ENCODE results near the gene PLCG2.
A peak's percentile ranks its signal among the peaks of the same experiment; 100 is the strongest.
"Not testable (repeated sequence)": the region's sequence is repeated elsewhere in the genome, so short reads cannot be mapped to it uniquely, and the experiment has no call there.

PLCG2 gene

GRCh38 chr16:81792828-81793227 lies 13.7 kb downstream of the PLCG2 start:
- no peak for DNase-seq

GRCh38 chr16:81795193-81795592 lies 16.1 kb downstream of the PLCG2 start:
- no peak for DNase-seq

- no peak for DNase-seq
Measured at GRCh38 chr16:81796035-81796434, 16.9 kb downstream of the PLCG2 start.

- no peak for DNase-seq
Measured at GRCh38 chr16:81796583-81797346, 17.7 kb downstream of the PLCG2 start.

GRCh38 chr16:81797443-81797842 lies 18.4 kb downstream of the PLCG2 start:
- no peak for DNase-seq

GRCh38 chr16:81798311-81799137 lies 19.4 kb downstream of the PLCG2 start:
- DNase-seq: peak; percentile 48

- no peak for DNase-seq
Measured at GRCh38 chr16:81799138-81799504, 20.0 kb downstream of the PLCG2 start.

GRCh38 chr16:81801724-81802123 lies 22.6 kb downstream of the PLCG2 start:
- DNase-seq: not testable (repeated sequence)

- DNase-seq: no peak
Measured at GRCh38 chr16:81803332-81803731, 24.2 kb downstream of the PLCG2 start.

GRCh38 chr16:81804134-81804610 lies 25.1 kb downstream of the PLCG2 start:
- no peak for DNase-seq

GRCh38 chr16:81806696-81807095 lies 27.6 kb downstream of the PLCG2 start:
- no peak for DNase-seq

- no peak for DNase-seq
Measured at GRCh38 chr16:81807767-81808358, 28.8 kb downstream of the PLCG2 start.

- no peak for DNase-seq
Measured at GRCh38 chr16:81808933-81809480, 29.9 kb downstream of the PLCG2 start.

GRCh38 chr16:81809567-81809966 lies 30.5 kb downstream of the PLCG2 start:
- no peak for DNase-seq

- no peak for DNase-seq
Measured at GRCh38 chr16:81810361-81810760, 31.3 kb downstream of the PLCG2 start.

GRCh38 chr16:81810894-81811538 lies 31.9 kb downstream of the PLCG2 start:
- DNase-seq: no peak

GRCh38 chr16:81813648-81814047 lies 34.6 kb downstream of the PLCG2 start:
- DNase-seq: no peak

GRCh38 chr16:81814751-81815428 lies 35.8 kb downstream of the PLCG2 start:
- no peak for DNase-seq

GRCh38 chr16:81815429-81815766 lies 36.3 kb downstream of the PLCG2 start:
- no peak for DNase-seq

- no peak for DNase-seq
Measured at GRCh38 chr16:81816351-81816750, 37.3 kb downstream of the PLCG2 start.

- DNase-seq: no peak
Measured at GRCh38 chr16:81816793-81817210, 37.7 kb downstream of the PLCG2 start.

- no peak for DNase-seq
Measured at GRCh38 chr16:81817296-81817695, 38.2 kb downstream of the PLCG2 start.
